Astrocyte (in vitro differentiated cells and primary cell): Measurements from ENCODE around the gene PTPN6.

ENCODE experiments used
- CTCF ChIP-seq: IDR thresholded peaks from 2 replicates; pipeline ENCODE4 v1.5.1; 2011; ENCODE audit warnings: low read depth, mild to moderate bottlenecking, inconsistent platforms, low read length, moderate library complexity; ENCODE audit not compliant: insufficient read depth
- EZH2 ChIP-seq: IDR thresholded peaks from 2 replicates; pipeline ENCODE4 v1.6.1; 2012; ENCODE audit warnings: mild to moderate bottlenecking, low read length, inconsistent platforms; ENCODE audit not compliant: insufficient read depth

- TF ChIP-seq CTCF (no peak), EZH2 (no peak)
Observed at GRCh38 chr12:6978611-6979011, 27.5 kb downstream of the PTPN6 start.
